ENCODE data around the gene ATG101. TPM values are rescaled to one million over a fixed set of nuclear protein-coding genes. Genes with fewer than 3 reads are reported as not detected.

Gene ATG101
- total RNA-seq, 4 donors from 2014 or later, result 40.7 to 61.1 (median 48.0) TPM

- intact Hi-C loops (cut with DNase I), result no loop called here
Observed at GRCh38 chr12:52049688-52050087, 20.1 kb upstream of the ATG101 start.

GRCh38 chr12:52050116-52050757 is 19.5 kb upstream of the ATG101 start:
- intact Hi-C loops (cut with DNase I), result no loop called here
- Histone ChIP-seq H3K27me3 (no peaks in the 10 kb centered on the region), H3K4me1 (peaks cover 26 to 50% of the 10 kb centered on the region in 2 donors), H3K4me3 (replicated peaks in 1 of 3) (peak overlapping the region in 2 of 3 donors; percentile 47 to 48), H3K36me3 (peaks cover 9 to 18% of the 10 kb centered on the region in 2 donors), H3K27ac (peak overlapping the region; percentile 99 to 100 (median 99)), H3K9me3 (no peaks in the 10 kb centered on the region)
- TF ChIP-seq POLR2A (IDR thresholded peaks at IDR 0.05) (no peak), CTCF (IDR thresholded peaks at IDR 0.05) (peak in 1 of 6 experiments; percentile 3)
- WGBS, 2 donors, result 28 to 31% methylated on average over 14 to 15 of the region's 16 CpGs
- DNase-seq, result peak; percentile 69 to 75

More at GRCh38 chr12:52049688-52050087, 20.1 kb upstream of the ATG101 start:
- H3K9me3 ChIP-seq, result no peaks in the 10 kb centered on the region
- H3K36me3 ChIP-seq, result peaks cover 3 to 13% of the 10 kb centered on the region in 2 donors
- H3K4me1 ChIP-seq, result peaks cover 28 to 55% of the 10 kb centered on the region in 2 donors
- no peak for TF ChIP-seq CTCF (IDR thresholded peaks at IDR 0.05)
- no peak for TF ChIP-seq POLR2A (IDR thresholded peaks at IDR 0.05)
- peak overlapping the region; percentile 99 to 100 (median 99) for H3K27ac ChIP-seq
- DNase-seq, result no peak
- WGBS, 2 donors, result 87 to 91% methylated on average over 5 of the region's 5 CpGs
- no peaks in the 10 kb centered on the region for H3K27me3 ChIP-seq
- H3K4me3 ChIP-seq (replicated peaks in 1 of 3), result peak overlapping the region in 1 of 3 donors; percentile 47

GRCh38 chr12:52050758-52051541 is 18.8 kb upstream of the ATG101 start, which contains the start of gene NR4A1:
Gene NR4A1 (plus strand): TSS chr12:52051442. CDS start chr12:52054329, 2,887 bp downstream.
- TF ChIP-seq CTCF (IDR thresholded peaks at IDR 0.05) (no peak), POLR2A (IDR thresholded peaks at IDR 0.05) (peak; percentile 92 to 98)
- Histone ChIP-seq H3K9me3 (no peaks in the 10 kb centered on the region), H3K27me3 (no peaks in the 10 kb centered on the region), H3K4me1 (peaks cover 21 to 42% of the 10 kb centered on the region in 2 donors), H3K27ac (peak within 1 kb of the TSS; percentile 99 to 100 (median 99)), H3K4me3 (replicated peaks in 1 of 3) (peak within 1 kb of the TSS; percentile 21 to 48 (median 47)), H3K36me3 (peaks cover 11 to 25% of the 10 kb centered on the region in 2 donors)
- intact Hi-C loops (cut with DNase I), result no loop called here
- peak; percentile 99 for DNase-seq
- 4% methylated on average over 5 of the region's 77 CpGs; no CpG with 5 or more reads in 1 of the 2 donors for WGBS, 2 donors

- Histone ChIP-seq H3K36me3 (peaks cover 26 to 42% of the 10 kb centered on the region in 2 donors), H3K9me3 (no peaks in the 10 kb centered on the region), H3K4me1 (peaks cover 21 to 33% of the 10 kb centered on the region in 2 donors), H3K27ac (peak overlapping the region; percentile 99 to 100 (median 99)), H3K4me3 (replicated peaks in 1 of 3) (peak overlapping the region in 1 of 3 donors; percentile 47), H3K27me3 (no peaks in the 10 kb centered on the region)
- TF ChIP-seq CTCF (IDR thresholded peaks at IDR 0.05) (no peak), POLR2A (IDR thresholded peaks at IDR 0.05) (no peak)
- peak; percentile 53 to 64 for DNase-seq
- intact Hi-C loops (cut with DNase I), result no loop called here
- WGBS, 2 donors, result 46 to 61% methylated on average over 7 of the region's 7 CpGs
Observed at GRCh38 chr12:52052468-52053186, 17.2 kb upstream of the ATG101 start.
